HG02798 (cell line): ENCODE measurements around the gene TBL1Y.
A peak's percentile ranks its signal among the peaks of the same experiment; 100 is the strongest.
"Not testable (repeated sequence)": the region's sequence is repeated elsewhere in the genome, so short reads cannot be mapped to it uniquely, and the experiment has no call there.

ENCODE experiments used
- ATAC-seq: cut with Tn5 transposase; IDR thresholded peaks from one replicate; pipeline ENCODE4 v1.9.1; 2021; ENCODE audit warnings: mild to moderate bottlenecking; ENCODE audit not compliant: unreplicated experiment, poor library complexity

TBL1Y gene

DNA sequence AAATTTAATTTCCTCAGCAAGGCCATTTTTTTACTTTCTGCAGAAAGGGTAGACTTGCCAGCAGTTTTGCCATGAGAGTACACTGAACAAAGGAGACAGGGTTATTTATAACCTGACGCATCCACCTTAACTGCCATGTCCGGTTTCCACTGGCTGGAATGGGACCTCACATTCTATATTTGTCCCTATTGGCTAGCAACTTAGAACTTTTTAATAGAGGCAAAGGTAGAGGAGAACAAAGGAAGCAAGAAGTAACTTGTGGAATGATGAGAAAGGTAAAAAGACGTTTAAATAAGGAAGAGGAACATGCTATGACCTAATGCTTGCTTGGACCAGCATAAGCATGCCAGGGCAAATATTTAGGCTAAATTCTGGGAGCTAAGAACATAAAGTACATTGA lies 142.0 kb downstream of the TBL1Y start:
- not testable (repeated sequence) for ATAC-seq

DNA sequence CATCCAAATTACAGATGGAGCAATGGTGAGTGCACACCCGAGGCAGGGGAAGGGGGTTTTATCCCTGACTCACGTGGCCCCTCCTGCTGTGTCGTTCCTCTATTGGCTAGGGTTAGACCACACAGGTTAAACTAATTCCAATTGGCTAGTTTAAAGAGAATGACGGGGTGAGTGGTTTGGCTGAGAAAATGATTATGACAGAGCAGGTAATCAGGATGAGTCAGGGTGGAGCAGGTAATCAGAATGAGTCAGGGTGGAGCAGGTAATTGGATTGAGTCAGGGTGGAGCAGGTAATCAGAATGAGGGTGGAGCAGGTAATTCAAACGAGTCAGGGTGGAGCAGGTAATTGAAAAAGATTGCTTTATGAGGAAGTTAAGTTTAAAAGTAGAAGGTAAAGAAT lies 146.4 kb downstream of the TBL1Y start:
- ATAC-seq = no peak

GRCh38 chrY:7078725-7079124 lies 168.2 kb downstream of the TBL1Y start:
- no peak for ATAC-seq

GRCh38 chrY:7080548-7080947 lies 170.1 kb downstream of the TBL1Y start:
- ATAC-seq = not testable (repeated sequence)

- peak; percentile 94 for ATAC-seq
Measured at GRCh38 chrY:7085606-7086005, 175.1 kb downstream of the TBL1Y start.

- no peak for ATAC-seq
Measured at GRCh38 chrY:7092836-7093235, 182.3 kb downstream of the TBL1Y start.

DNA sequence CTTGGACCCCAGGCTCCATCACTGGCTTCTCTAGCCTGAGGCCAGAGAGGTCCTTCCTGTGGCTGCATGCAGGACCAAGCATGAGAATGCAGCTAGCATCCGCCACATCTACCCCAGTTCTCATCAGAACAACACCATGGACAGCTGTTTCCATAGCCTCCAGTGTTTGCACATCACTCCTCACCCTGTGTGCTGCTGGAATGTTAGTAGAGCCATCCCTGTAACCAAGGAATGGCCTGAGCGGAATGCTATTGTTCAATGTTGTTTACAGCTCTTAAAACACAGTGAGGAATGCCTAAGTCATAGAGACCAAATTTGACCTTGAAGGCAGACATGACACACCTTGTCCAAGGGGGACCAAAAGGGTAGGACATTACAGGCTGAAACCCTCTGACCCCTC lies 183.9 kb downstream of the TBL1Y start:
- no peak for ATAC-seq

DNA sequence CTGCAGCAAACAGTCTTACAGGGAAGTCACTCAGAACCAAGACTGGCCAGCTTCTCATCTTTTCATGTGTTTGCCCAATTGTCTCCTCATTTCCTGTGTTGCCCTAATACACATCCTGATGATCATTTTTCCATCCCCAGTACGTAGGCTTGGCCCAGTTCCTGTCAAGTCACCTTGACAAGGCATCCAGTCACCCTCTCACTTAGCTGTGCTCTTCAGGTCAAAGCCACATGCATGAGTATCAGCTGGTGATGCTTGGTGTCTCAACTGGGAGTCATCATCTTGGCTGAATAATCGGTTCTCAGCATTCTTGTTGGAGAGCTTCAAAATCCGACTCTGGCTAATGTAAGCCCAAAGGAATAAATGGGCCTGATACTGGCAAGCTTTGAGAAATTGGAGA lies 186.5 kb downstream of the TBL1Y start:
- ATAC-seq = no peak

GRCh38 chrY:7099742-7100141 lies 189.2 kb downstream of the TBL1Y start:
- ATAC-seq = no peak

GRCh38 chrY:7102680-7103079 lies 192.2 kb downstream of the TBL1Y start:
- no peak for ATAC-seq

- no peak for ATAC-seq
Measured at GRCh38 chrY:7107179-7107578, 196.7 kb downstream of the TBL1Y start.

- ATAC-seq = no peak
Measured at GRCh38 chrY:7110086-7110485, 199.6 kb downstream of the TBL1Y start.

- no peak for ATAC-seq
Measured at GRCh38 chrY:7115871-7116270, 205.4 kb downstream of the TBL1Y start.

DNA sequence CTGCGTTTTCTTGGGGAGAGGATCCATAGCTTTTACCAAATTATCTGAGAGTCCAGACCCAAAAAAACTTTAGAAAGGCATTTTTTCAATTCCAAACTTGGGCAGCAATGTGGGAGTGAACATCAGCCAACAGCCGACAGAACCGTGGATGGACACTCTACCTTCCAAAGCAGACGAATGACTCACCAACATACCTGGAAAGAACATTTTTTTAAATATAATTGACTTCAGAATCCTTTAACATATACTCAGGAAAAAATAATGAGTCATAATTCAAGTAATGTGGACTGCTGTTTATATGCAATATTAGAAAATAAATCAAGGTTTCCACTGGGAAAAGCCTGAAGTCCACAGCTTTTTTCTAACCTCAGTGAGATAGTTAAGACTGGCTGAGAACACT lies 211.7 kb downstream of the TBL1Y start:
- no peak for ATAC-seq

- no peak for ATAC-seq
Measured at GRCh38 chrY:7125136-7126056, 214.9 kb downstream of the TBL1Y start.

DNA sequence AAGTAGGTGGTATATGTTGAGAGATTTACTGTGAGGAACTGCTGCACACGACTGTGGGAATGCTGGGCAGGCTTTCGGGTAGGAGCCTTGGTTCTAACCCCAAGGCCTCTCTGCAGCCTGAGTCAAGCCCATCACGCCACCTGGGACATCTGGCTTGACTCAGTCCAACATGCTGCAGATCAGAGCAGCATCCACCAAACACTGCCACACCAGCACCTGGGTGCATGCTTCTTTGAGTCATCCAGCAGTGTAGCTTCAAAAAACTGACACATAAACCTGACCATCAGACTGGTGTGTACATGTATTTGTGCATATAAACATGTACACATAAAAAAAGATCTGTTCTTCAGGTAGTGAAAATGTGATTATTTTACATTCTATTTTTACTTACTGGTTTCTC lies 217.7 kb downstream of the TBL1Y start:
- ATAC-seq = no peak
